HG03159 (cell line): ENCODE results near the gene ZNF256.

Experiments
- ATAC-seq: cut with Tn5 transposase; IDR thresholded peaks from one replicate; pipeline ENCODE4 v1.9.1; 2021; ENCODE audit warnings: mild to moderate bottlenecking, moderate library complexity; ENCODE audit not compliant: unreplicated experiment

The ZNF256 gene

DNA sequence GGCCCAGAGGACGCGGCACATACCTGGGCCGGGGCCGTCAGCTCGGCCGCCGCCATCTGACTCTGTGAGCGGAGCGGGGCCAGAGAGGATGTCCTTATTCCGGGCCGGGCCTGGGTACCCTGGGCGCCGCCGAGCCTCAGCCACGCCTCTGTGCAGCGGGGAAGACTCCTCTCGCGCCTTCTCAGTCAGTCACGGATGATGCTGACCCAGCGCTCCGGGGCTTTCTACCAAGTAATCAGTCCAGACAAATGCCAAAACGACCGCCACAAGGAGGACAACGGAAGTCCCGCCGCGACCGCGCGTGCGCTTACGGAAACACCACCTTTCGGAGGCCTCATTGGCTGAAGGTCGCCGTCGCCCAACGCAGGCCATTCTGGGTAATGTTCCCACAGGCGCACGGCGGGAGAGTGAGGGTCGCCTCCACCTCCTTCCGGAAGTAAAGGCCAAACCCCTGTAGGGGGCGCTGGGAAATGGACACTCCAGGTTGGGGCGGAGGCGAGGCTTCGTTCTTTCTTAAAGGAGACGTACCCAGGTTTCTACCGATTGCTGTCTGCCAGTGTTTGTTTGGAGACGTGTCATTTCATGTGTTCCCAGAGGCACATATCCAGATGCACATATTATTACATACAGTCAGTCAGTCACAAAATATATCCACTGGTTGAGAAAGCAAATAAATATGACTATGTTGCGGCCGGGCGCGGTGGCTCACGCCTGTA lies at the start of gene ZNF256:
Gene ZNF256, minus strand, starts transcription at position 288 of the 716 bp plus-strand sequence. Its CDS starts 232 bp downstream, at position 56.
- ATAC-seq: peak; percentile 90

- no peak for ATAC-seq
These were observed 45.3 kb upstream of the ZNF256 start for GRCh38 chr19:57992841-57993240.

DNA sequence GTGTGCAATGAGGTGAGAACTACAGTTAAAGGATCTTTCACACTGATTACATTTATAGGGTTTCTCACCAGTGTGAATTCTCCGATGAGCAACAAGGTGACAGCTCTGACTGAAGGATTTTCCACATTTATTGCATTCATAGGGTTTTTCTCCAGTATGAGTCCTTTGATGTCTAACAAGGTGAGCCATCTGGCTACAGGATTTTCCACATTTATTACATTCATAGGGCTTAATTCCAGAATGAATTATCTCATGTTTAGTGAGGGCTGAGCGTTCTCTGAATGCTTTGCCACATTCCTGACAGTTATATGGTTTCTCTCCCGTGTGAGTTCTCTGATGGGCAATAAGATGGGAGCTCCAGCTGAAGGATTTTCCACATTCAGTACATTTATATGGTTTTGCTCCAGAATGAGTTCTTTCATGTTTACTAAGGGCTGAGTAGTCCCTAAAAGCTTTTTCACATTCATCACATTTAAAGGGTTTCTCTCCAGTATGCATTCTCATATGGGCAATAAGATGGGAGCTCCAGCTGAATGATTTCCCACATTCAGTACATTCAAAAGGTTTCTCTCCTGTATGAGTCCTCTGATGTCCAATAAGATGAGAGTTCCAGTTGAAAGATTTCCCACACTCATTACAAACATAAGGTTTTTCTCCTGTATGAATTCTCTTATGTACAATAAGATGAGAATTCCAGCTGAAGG lies 31.2 kb upstream of the ZNF256 start:
- no peak for ATAC-seq

DNA sequence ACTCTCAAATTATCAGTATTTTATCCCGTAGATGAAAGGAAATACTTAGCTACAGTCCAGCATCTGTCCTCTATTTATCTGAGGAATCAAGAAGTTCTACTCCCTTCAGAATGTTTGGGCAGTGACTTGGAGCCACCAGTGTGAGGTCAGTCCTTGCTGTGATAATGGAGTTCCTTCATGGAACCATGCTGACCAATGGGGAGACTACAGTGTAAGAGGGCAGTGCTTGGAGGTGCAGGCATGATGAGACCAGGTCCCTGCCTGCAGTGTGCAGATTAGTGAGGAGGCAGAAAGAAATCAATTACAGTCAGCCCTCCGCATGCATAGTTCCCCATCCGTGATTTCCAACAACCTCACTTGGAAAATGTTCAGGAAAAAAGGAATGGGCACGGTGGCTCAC lies 26.9 kb upstream of the ZNF256 start, which contains the start of gene C19orf18:
Gene C19orf18, minus strand, starts transcription at position 101 of the 400 bp plus-strand sequence. CDS start 102 bp downstream, outside the sequence.
- ATAC-seq: no peak

GRCh38 chr19:57964761-57965160 lies 17.3 kb upstream of the ZNF256 start:
- ATAC-seq: no peak

DNA sequence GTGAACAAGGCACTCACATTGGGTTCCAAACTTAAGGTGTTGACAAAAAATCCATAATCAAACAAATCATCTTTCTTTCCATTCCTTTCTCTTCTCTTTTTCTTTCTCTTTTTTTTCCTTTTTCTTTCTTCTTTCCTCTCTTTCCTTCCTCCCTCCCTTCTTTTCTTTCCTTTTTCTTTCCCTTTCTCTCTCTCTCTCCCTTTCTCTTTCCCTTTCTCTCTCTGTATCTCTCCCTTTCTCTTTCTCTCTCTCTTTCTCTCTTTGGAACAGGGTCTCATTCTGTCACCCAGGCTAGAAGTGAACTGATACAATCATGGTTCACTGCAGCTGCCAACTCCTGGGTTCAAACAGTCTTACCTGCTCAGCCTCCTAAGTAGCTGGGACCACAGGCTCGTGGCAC lies 14.3 kb upstream of the ZNF256 start:
- no peak for ATAC-seq

DNA sequence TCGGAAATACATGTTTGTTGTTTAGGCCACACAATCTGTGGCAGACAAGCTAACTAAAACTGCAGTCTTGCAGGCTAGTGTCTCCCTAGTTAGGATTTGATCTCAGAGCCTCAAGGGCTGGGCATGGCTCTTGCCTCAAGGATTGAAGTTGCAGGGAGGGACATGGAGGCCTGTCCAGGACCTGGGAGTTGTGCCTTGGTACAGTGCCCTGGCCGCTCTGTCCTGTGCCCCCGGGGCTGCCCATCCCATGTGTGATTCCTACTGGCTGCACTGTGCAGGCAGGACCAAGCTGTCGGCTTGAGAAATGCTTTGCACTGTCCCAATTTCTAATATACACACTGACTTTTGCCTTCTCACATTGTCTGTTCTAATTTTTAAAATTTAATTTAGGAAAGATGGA lies 7.5 kb upstream of the ZNF256 start:
- no peak for ATAC-seq

GRCh38 chr19:57949702-57950101 lies 2.2 kb upstream of the ZNF256 start:
- ATAC-seq: no peak

DNA sequence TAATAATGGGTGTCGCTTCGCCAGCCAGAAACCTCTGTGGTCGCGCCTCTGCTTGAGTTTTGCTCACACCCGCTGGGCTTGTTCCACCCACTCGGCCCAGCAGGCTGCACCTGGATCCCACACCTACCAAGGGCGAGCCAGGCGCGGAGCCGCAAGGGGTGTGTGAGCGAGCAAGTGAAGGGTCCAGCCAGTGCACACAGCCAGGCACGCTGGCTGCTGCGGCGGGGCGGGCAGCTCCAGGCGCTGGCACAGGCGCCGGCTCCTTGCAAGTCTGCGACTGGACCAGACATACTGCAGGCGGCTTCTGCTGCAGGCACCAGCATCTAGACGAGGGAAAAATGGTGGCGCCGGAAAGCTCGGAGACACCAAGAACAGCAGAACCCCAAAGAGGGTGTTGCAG lies 1.8 kb upstream of the ZNF256 start:
- ATAC-seq: no peak

DNA sequence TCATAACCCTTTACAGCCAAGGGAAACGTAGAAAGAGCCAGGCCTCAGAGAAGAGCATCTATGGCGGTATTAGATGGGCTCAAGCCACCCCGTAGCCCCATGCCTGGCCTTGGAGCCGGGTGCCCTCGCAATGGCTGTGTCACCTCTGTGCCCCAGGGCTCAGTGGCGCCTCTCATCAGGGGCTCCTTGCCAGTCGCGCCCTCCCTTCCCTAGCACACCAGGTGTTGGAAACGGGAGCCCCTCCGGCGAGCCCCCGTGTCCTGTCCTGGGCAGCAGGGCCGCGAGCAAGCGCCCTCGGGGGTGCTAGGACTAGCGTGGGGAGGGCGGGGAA lies 453 bp downstream of the ZNF256 start:
- ATAC-seq: no peak

- ATAC-seq: no peak
These were observed 1.2 kb downstream of the ZNF256 start for GRCh38 chr19:57946316-57946715.

GRCh38 chr19:57941593-57941992 lies 5.9 kb downstream of the ZNF256 start:
- no peak for ATAC-seq

GRCh38 chr19:57935731-57936130 lies 11.8 kb downstream of the ZNF256 start:
- no peak for ATAC-seq

DNA sequence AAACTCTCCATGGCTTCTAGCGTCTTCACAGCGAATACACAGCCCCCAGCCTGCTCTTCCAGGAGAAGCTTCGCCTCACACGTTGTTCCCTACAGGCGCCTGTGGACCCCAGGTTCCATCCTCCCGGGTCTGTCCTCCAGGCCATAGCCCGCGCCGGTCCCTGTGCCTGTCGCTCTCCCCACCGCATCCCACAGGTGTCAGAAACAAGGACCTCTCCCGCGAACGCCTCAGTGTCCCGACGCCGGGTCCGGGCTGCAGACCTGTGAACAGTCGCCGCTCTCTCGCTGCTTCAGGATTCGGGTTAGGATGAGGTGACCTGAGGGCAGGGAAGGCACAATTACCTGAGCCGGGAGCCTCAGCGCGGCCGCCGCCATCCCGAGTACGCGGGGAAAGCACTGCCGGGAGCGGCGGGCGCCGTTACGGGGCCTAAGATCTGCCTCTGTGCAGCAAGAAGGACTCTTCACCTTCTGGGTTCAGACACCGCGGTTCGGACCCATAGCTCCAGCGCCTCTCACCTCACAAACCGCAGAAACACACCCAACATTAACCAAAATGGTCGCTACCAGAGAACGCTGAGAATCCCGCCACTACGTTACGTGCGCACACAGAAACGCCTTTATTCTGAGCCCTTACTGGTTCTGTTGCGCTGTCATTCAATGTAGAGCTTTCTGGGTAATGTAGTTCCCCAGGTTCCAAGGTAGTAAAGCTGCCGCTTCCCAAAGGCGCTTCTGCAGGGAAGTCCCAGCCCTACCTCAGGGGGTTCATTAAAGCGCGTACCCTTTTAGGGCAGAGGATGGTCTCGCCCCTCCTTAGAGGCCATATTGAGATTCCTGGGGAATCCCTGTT lies 12.5 kb downstream of the ZNF256 start, which contains the start of gene ZNF418:
Gene ZNF418, minus strand, starts transcription at position 583 of the 846 bp plus-strand sequence. CDS start 1,580 bp downstream, outside the sequence.
- ATAC-seq: peak; percentile 79

- no peak for ATAC-seq
These were observed 19.9 kb downstream of the ZNF256 start for GRCh38 chr19:57927587-57927986.

- peak; percentile 98 for ATAC-seq
These were observed 31.1 kb downstream of the ZNF256 start, which contains the start of gene ZNF417 for GRCh38 chr19:57916168-57916995. TSS of gene ZNF417 (minus strand) at chr19:57916592. CDS start at chr19:57916411, 181 bp downstream.

GRCh38 chr19:57914531-57914930 lies 33.0 kb downstream of the ZNF256 start:
- ATAC-seq: no peak

- ATAC-seq: no peak
These were observed 40.1 kb downstream of the ZNF256 start for GRCh38 chr19:57907394-57907793.

DNA sequence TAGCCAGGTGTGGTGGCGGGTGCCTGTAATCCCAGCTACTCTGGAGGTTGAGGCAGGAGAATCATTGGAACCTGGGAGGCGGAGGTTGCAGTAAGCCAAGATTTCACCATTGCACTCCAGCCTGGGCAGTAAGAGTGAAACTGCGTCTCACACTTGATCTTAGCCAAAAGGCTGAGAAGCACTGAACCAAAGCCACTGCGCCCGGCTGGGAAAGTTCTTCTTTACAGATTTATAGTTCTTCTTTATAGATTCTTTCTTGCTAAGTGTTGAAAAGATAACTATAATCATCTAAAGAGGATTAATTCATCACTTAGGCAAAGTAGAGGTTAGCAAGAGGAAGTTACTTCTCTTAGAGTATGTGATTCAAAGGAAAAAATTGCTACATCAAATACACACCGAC lies 42.2 kb downstream of the ZNF256 start:
- no peak for ATAC-seq

GRCh38 chr19:57903618-57904184 lies 43.8 kb downstream of the ZNF256 start:
- no peak for ATAC-seq
